ENCODE results near the gene RHOBTB3. TPM values are rescaled to one million over a fixed set of nuclear protein-coding genes. Genes with fewer than 3 reads are reported as not detected.
A peak's percentile ranks its signal among the peaks of the same experiment; 100 is the strongest.

Gene RHOBTB3
- total RNA-seq, 4 donors from 2014 or later, result 70.6 to 126 (median 80.1) TPM

GRCh38 chr5:95777441-95777840 lies 46.3 kb downstream of the RHOBTB3 start:
- DNase-seq, result no peak
- Histone ChIP-seq H3K36me3 (no peaks in the 10 kb centered on the region), H3K27ac (no peak overlapping the region), H3K4me1 (no peaks in the 10 kb centered on the region), H3K27me3 (no peaks in the 10 kb centered on the region), H3K4me3 (no peak overlapping the region), H3K9me3 (no peaks in the 10 kb centered on the region)
- intact Hi-C loops (cut with DNase I; ENCODE audit: low total_unique reads), result no loop called here
- no peak for TF ChIP-seq CTCF (IDR thresholded peaks at IDR 0.05)
- TF ChIP-seq POLR2A (IDR thresholded peaks at IDR 0.05), result no peak

GRCh38 chr5:95778713-95779436 lies 47.7 kb downstream of the RHOBTB3 start:
- H3K27me3 ChIP-seq, result no peaks in the 10 kb centered on the region
- H3K4me3 ChIP-seq, result no peak overlapping the region
- no peaks in the 10 kb centered on the region for H3K4me1 ChIP-seq
- no peak for TF ChIP-seq CTCF (IDR thresholded peaks at IDR 0.05)
- TF ChIP-seq POLR2A (IDR thresholded peaks at IDR 0.05), result no peak
- no peaks in the 10 kb centered on the region for H3K36me3 ChIP-seq
- no peaks in the 10 kb centered on the region for H3K9me3 ChIP-seq
- intact Hi-C loops (cut with DNase I; ENCODE audit: low total_unique reads), result no loop called here
- H3K27ac ChIP-seq, result no peak overlapping the region
- no peak for DNase-seq

GRCh38 chr5:95779611-95780010 lies 48.5 kb downstream of the RHOBTB3 start:
- no peak for DNase-seq
- no peaks in the 10 kb centered on the region for H3K4me1 ChIP-seq
- H3K4me3 ChIP-seq, result no peak overlapping the region
- no peaks in the 10 kb centered on the region for H3K9me3 ChIP-seq
- no peaks in the 10 kb centered on the region for H3K36me3 ChIP-seq
- intact Hi-C loops (cut with DNase I; ENCODE audit: low total_unique reads), result loop anchor here (5.0 kb wide), 1 partner anchor 68 kb away; no protein-coding TSS in a partner anchor
- TF ChIP-seq POLR2A (IDR thresholded peaks at IDR 0.05) (no peak), CTCF (IDR thresholded peaks at IDR 0.05) (no peak)
- H3K27ac ChIP-seq, result peak overlapping the region in 1 of 2 donors; percentile 17
- no peaks in the 10 kb centered on the region for H3K27me3 ChIP-seq

- no peaks in the 10 kb centered on the region for H3K36me3 ChIP-seq
- no peak overlapping the region for H3K4me3 ChIP-seq
- no peaks in the 10 kb centered on the region for H3K9me3 ChIP-seq
- TF ChIP-seq CTCF (IDR thresholded peaks at IDR 0.05), result no peak
- TF ChIP-seq POLR2A (IDR thresholded peaks at IDR 0.05), result no peak
- peak in 1 of 2 donors; percentile 36 for DNase-seq
- intact Hi-C loops (cut with DNase I; ENCODE audit: low total_unique reads), result loop anchor here (5.0 kb wide), 1 partner anchor 67 kb away; no protein-coding TSS in a partner anchor
- no peaks in the 10 kb centered on the region for H3K4me1 ChIP-seq
- H3K27me3 ChIP-seq, result no peaks in the 10 kb centered on the region
- peak overlapping the region; percentile 52 to 66 for H3K27ac ChIP-seq
These were observed 49.5 kb downstream of the RHOBTB3 start for GRCh38 chr5:95780597-95780996.

- intact Hi-C loops (cut with DNase I; ENCODE audit: low total_unique reads), result loop anchor here (5.0 kb wide), 1 partner anchor 66 kb away; no protein-coding TSS in a partner anchor
- peak; percentile 80 to 85 for DNase-seq
- Histone ChIP-seq H3K4me1 (no peaks in the 10 kb centered on the region), H3K36me3 (no peaks in the 10 kb centered on the region), H3K27ac (peak overlapping the region; percentile 52 to 66), H3K4me3 (no peak overlapping the region), H3K9me3 (no peaks in the 10 kb centered on the region), H3K27me3 (no peaks in the 10 kb centered on the region)
- TF ChIP-seq CTCF (IDR thresholded peaks at IDR 0.05) (peak; percentile 81 to 87 (median 84)), POLR2A (IDR thresholded peaks at IDR 0.05) (no peak)
These were observed 50.0 kb downstream of the RHOBTB3 start for GRCh38 chr5:95781101-95781583.

Measured in uterus (tissue), 4 donors.